ENCODE data around the gene INHA.

Gene INHA

GRCh38 chr2:219572237-219573001 lies at the start of gene INHA:
TSS of gene INHA (plus strand) at chr2:219572310. CDS start at chr2:219572375, 65 bp downstream.
- TF ChIP-seq, protein P1, sequence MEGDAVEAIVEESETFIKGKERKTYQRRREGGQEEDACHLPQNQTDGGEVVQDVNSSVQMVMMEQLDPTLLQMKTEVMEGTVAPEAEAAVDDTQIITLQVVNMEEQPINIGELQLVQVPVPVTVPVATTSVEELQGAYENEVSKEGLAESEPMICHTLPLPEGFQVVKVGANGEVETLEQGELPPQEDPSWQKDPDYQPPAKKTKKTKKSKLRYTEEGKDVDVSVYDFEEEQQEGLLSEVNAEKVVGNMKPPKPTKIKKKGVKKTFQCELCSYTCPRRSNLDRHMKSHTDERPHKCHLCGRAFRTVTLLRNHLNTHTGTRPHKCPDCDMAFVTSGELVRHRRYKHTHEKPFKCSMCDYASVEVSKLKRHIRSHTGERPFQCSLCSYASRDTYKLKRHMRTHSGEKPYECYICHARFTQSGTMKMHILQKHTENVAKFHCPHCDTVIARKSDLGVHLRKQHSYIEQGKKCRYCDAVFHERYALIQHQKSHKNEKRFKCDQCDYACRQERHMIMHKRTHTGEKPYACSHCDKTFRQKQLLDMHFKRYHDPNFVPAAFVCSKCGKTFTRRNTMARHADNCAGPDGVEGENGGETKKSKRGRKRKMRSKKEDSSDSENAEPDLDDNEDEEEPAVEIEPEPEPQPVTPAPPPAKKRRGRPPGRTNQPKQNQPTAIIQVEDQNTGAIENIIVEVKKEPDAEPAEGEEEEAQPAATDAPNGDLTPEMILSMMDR (IDR thresholded peaks at IDR 0.05): no peak

DNA sequence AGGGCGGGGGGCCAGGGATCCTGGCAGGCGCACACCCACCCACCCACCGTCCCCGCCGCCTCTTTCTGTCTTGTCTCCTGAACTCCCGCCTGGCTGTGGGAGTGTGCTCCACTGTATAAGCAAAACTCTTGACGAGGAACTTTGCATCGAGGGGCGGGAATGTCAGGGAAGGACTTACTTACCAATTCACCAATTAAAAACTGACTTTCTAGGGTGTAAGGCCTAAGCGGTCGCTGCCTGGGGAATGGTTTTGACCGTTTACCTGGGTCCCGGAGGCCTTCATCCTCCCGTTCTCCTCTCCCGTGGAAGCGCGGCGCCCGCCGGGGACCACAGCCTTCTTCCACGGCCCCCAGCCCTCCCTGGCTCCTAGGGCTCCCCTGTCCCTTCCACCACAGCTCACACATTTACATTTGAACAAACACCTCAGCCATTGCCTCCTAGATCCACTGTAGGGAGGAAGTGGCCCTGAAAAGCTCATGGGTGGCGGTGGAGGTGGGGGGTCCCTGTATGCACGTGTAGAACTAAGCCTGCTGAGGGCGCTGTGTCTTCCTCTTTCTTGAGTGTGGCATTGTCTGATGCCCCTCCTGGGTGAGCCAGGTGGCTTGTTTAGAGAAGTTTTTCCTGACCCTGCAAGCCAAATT lies 49.0 kb upstream of the INHA start:
- TF ChIP-seq, protein P1 (IDR thresholded peaks at IDR 0.05): no peak

DNA sequence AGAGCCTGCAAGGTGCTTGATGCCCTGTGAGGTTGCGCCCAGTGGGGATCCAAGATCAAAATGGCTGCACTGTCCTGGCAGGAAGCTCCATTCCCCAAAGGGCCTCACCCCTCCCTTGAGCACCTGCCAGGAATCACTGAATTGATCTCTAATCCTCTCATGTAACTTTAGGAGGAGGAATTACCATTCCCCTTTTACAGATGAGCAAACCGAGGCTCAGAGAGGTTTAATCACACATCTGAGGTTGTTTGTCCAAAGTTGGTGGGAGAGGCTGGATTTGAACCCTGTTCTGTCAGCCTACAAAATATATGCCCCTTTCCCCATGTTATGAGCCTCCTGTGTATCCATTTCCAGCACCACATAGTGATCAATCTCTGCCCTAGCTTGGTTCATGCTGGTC lies 47.3 kb upstream of the INHA start:
- TF ChIP-seq, protein P1 (IDR thresholded peaks at IDR 0.05): no peak

DNA sequence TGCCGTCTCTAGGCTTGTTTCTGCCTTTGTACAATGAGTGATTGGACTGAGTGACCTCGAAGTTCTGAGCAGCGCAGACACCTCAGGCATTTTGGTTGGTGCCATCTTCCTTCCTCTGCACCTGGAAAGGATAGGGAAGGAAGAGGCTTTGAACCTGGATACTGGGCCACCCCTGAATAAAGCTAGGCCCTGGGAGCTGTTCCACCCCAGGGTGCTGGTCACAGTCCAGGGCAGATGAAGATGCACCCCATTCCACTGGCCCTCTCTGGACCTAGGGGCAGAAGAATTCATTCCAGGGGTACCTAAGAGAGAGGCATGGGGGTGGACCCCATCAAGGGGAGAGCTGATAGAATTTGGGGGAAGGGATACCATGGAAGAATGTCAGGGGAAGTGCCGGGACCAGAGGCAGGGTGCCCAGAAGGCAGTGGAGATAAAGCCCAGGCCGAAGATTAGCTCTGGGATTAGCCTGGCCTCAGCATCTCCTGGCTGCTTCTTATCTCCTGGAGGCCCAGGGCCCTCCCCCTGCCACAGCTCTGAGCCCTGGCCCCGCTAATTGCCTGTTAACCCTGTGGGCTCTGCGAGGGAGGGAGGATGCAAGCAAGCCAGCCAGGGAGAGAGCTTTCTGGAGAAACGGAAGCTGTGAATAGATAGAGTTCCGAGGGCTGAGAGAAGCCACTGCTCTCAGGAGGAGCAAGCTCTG lies 46.4 kb upstream of the INHA start:
- TF ChIP-seq, protein P1 (IDR thresholded peaks at IDR 0.05): no peak

GRCh38 chr2:219526320-219527075 lies 45.6 kb upstream of the INHA start:
- TF ChIP-seq, protein P1 (IDR thresholded peaks at IDR 0.05): no peak

- TF ChIP-seq, protein P1 (IDR thresholded peaks at IDR 0.05): no peak
These were observed 45.1 kb upstream of the INHA start for GRCh38 chr2:219527076-219527394.

DNA sequence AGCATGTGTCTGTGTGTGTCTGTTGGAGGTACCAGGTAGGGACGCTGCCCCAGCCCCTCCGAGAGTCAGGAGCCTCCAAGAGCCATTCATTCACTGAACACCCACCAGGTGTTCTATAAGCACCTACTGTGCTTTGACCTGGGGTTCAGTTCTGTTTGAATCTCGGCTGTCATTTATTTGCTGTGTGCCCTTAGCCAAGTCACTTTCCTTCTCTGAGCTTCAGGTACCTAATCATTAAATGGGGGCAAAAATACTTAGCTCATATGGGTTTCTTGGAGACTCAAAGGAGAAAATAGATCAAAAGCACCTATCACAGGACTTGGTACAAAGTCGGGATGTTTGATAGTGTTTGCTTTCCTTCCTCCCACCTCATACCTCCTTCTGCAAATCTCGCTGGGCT lies 44.6 kb upstream of the INHA start:
- TF ChIP-seq, protein P1 (IDR thresholded peaks at IDR 0.05): no peak
